MCF 10A (cell line): Measurements from ENCODE around the gene GLMN. TPM values are rescaled to one million over a fixed set of nuclear protein-coding genes. Genes with fewer than 3 reads are reported as not detected.

Experiments used
- BruUV-seq: library from RNA; stranded (reverse); fragments of 400-500 nt; replicated peaks from 2 replicates; lab custom pipeline; 2021; lab: Mats Ljungman, UMichigan
- CTCF ChIA-PET: fragments of 300-600 bp; sonication (Branson Sonifier 250); formaldehyde crosslinking; extraction: SDS; loops from one replicate; lab custom pipeline; 2021; ENCODE audit warnings: antibody characterized with exemption, inconsistent platforms; lab: Yijun Ruan, JAX
- POLR2A ChIA-PET: fragments of 300-600, 350-650 bp; sonication (Branson Sonifier 250); formaldehyde crosslinking; extraction: SDS; loops from one replicate; lab custom pipeline; 2020; ENCODE audit warnings: antibody characterized with exemption, inconsistent platforms; lab: Yijun Ruan, JAX
- DNase-seq: peaks from one replicate; pipeline ENCODE4 v3.0.0-alpha.2; 2018; ENCODE audit not compliant: unreplicated experiment
- H3K27ac Mint-ChIP-seq: one replicate; pipeline ENCODE4 v1.8.0; 2022; ENCODE audit warnings: mild to moderate bottlenecking, low read depth, mixed read lengths; ENCODE audit not compliant: unreplicated experiment
- H3K27me3 Mint-ChIP-seq: one replicate; pipeline ENCODE4 v1.8.0; 2022; ENCODE audit warnings: mixed read lengths; ENCODE audit not compliant: insufficient read depth, unreplicated experiment
- H3K36me3 Mint-ChIP-seq: one replicate; pipeline ENCODE4 v1.8.0; 2022; ENCODE audit warnings: mild to moderate bottlenecking, moderate library complexity, mixed read lengths; ENCODE audit not compliant: insufficient read depth, unreplicated experiment
- H3K4me1 Mint-ChIP-seq: one replicate; pipeline ENCODE4 v1.8.0; 2022; ENCODE audit warnings: mixed read lengths; ENCODE audit not compliant: insufficient read depth, unreplicated experiment
- H3K4me3 Mint-ChIP-seq: one replicate; pipeline ENCODE4 v1.8.0; 2022; ENCODE audit warnings: mild to moderate bottlenecking, moderate library complexity, mixed read lengths; ENCODE audit not compliant: unreplicated experiment
- H3K9me3 Mint-ChIP-seq: one replicate; pipeline ENCODE4 v1.8.0; 2022; ENCODE audit warnings: mixed read lengths; ENCODE audit not compliant: unreplicated experiment
- intact Hi-C: fragments of 100-400 bp; cut with micrococcal nuclease; formaldehyde crosslinking; loops from 2 replicates; pipeline ENCODE4 v1.14.1; 2022
- total RNA-seq: library from RNA; stranded (reverse); gene quantifications from 2 replicates; pipeline ENCODE4 v1.2.3, GENCODE V29; 2022
- TF ChIP-seq, protein P1 (sequence below): fragments of 200-600 bp; IDR thresholded peaks from one replicate; pipeline ENCODE4 v1.8.0; 2022; ENCODE audit warnings: antibody characterized with exemption, mild to moderate bottlenecking; ENCODE audit not compliant: unreplicated experiment

The GLMN gene
- total RNA-seq, 1 experiment from 2014 or later = 10.1 TPM

DNA sequence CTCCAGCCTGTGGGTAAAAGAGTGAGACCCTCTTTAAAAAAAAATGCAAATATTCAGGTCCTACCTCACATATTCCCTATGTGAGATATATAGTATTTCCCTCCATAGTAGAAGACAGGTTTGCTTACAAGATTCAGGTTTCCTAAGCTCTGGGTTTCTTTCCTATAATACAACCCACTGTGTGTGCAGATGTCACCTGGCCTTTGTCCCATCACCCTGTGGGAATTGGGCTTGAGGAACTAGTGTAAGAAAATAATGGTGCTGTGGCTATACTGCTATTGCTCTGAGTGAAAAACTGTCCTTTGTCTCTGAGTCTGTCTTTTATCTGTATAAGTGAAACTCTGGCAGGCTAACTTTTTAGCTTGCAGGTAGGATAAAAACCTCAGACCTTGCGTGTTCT, 68.1 kb downstream of the GLMN start:
- ChIA-PET CTCF (no interaction called here), POLR2A (interaction anchor here (0.6 to 1.1 kb wide), 2 partner anchors 22 to 524 kb away, joined by 4 read pairs; no protein-coding TSS in a partner anchor)
- no peaks in the 10 kb centered on the region for H3K4me1 Mint-ChIP-seq
- no peak overlapping the region for H3K27ac Mint-ChIP-seq
- no peak overlapping the region for H3K4me3 Mint-ChIP-seq
- no peaks in the 10 kb centered on the region for H3K9me3 Mint-ChIP-seq
- TF ChIP-seq, protein P1, sequence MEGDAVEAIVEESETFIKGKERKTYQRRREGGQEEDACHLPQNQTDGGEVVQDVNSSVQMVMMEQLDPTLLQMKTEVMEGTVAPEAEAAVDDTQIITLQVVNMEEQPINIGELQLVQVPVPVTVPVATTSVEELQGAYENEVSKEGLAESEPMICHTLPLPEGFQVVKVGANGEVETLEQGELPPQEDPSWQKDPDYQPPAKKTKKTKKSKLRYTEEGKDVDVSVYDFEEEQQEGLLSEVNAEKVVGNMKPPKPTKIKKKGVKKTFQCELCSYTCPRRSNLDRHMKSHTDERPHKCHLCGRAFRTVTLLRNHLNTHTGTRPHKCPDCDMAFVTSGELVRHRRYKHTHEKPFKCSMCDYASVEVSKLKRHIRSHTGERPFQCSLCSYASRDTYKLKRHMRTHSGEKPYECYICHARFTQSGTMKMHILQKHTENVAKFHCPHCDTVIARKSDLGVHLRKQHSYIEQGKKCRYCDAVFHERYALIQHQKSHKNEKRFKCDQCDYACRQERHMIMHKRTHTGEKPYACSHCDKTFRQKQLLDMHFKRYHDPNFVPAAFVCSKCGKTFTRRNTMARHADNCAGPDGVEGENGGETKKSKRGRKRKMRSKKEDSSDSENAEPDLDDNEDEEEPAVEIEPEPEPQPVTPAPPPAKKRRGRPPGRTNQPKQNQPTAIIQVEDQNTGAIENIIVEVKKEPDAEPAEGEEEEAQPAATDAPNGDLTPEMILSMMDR = no peak
- H3K36me3 Mint-ChIP-seq = no peaks in the 10 kb centered on the region
- BruUV-seq = no TSS peak
- DNase-seq = no peak
- intact Hi-C loops = no loop called here
- no peaks in the 10 kb centered on the region for H3K27me3 Mint-ChIP-seq

DNA sequence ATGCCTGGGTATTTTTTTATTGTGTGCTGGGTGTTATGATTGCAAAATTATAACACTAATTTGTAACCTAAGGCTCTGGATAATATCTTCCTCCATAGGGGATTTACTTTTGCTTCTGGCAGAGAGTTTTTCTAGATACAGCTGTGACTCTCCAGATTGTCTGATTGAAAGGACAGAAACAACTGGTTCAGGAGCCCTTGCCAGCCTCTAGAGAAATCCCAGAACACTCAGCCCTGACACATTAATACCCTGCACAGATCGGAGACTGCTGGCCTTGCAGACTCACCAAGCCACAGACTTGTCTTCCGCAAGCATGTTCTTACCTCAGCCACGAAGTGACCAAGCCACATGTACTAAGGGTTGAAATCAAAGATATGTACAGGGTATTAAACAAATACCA, 70.4 kb downstream of the GLMN start:
- intact Hi-C loops = no loop called here
- no peaks in the 10 kb centered on the region for H3K27me3 Mint-ChIP-seq
- ChIA-PET CTCF (no interaction called here), POLR2A (no interaction called here)
- no peak for DNase-seq
- H3K4me1 Mint-ChIP-seq = no peaks in the 10 kb centered on the region
- no peak overlapping the region for H3K4me3 Mint-ChIP-seq
- H3K27ac Mint-ChIP-seq = no peak overlapping the region
- H3K36me3 Mint-ChIP-seq = no peaks in the 10 kb centered on the region
- TF ChIP-seq, protein P1 = no peak
- no peaks in the 10 kb centered on the region for H3K9me3 Mint-ChIP-seq
- no TSS peak for BruUV-seq

DNA sequence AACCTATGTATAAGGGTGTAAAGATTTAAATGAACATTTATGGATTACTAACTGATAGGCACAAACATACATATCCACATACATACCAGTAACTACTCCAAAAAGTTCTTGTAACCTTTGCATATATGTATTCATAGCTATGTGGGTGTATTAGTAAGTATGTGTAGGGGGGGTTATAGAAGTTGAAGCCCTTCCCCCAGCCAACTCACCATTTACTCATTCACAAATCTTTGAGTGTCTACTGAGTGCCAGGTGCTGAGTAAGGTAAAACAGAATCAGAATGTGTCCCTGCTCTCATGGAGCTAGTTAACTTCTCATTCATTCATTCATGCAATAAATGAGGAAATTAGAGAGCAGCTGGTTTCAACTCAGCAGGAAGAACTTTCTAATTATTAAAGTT, 79.8 kb downstream of the GLMN start:
- POLR2A ChIA-PET = no interaction called here

DNA sequence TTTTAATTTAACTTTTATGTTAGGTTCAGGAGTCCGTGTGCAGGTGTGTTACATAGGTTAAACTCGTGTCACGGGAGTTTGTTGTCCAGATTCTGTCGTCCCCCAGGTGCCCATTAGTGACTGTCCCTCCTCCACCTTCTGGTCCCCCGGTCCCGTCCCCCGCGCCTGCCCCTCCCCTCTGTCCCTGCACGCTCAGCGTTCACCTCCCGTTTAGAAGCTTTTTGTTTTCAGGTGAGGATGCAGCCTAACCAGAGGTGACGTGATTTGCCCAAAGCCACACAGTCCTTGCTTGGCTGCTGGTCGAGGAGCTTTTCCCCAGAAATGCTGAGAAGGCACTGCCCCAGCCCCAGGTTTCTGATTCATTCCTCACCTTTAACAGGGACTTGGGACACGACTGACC, 80.2 kb downstream of the GLMN start:
- Mint-ChIP-seq H3K36me3 (no peaks in the 10 kb centered on the region), H3K27ac (no peak overlapping the region), H3K27me3 (no peaks in the 10 kb centered on the region), H3K4me3 (no peak overlapping the region), H3K9me3 (no peaks in the 10 kb centered on the region), H3K4me1 (no peaks in the 10 kb centered on the region)
- no TSS peak for BruUV-seq
- DNase-seq = no peak
- CTCF ChIA-PET = no interaction called here
- TF ChIP-seq, protein P1 = no peak
- intact Hi-C loops = no loop called here
- POLR2A ChIA-PET = no interaction called here

More for the DNA sequence above, 79.8 kb downstream of the GLMN start:
- H3K36me3 Mint-ChIP-seq = no peaks in the 10 kb centered on the region
- CTCF ChIA-PET = interaction anchor here (0.6 kb wide), 1 partner anchor 859 kb away, joined by 4 read pairs; no protein-coding TSS in a partner anchor
- H3K4me1 Mint-ChIP-seq = no peaks in the 10 kb centered on the region
- TF ChIP-seq, protein P1 = no peak
- DNase-seq = no peak
- no peaks in the 10 kb centered on the region for H3K9me3 Mint-ChIP-seq
- no peaks in the 10 kb centered on the region for H3K27me3 Mint-ChIP-seq
- intact Hi-C loops = no loop called here
- no peak overlapping the region for H3K27ac Mint-ChIP-seq
- BruUV-seq = no TSS peak
- H3K4me3 Mint-ChIP-seq = no peak overlapping the region
